A204.1 (cell line): ENCODE data around the gene COX6A2.

ENCODE experiments used
- FAIRE-seq: peaks from 2 replicates; lab custom pipeline; 2012; peaks lifted over from hg19 to GRCh38; lab: Jason Lieb, UNC

The COX6A2 gene

DNA sequence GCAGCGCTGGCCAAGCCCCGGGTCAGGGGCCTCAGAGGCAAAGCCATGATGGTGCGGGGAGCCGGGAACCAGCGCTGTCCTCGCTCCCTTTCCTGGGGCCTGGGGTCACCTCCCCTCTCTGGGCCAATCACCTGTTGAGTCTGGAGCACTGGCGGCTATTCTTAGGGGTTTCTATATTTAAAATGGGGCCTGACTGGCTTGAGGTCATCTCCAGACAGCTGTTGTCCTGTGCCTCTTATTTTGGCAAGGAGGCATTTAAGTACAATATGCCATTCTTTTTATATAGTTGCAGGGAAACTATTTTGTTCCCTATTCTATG is at the start of gene COX6A2:
COX6A2 (minus strand) TSS at position 82 of the 319 bp plus-strand sequence; CDS start at position 47, 35 bp downstream.
- FAIRE-seq = no peak

DNA sequence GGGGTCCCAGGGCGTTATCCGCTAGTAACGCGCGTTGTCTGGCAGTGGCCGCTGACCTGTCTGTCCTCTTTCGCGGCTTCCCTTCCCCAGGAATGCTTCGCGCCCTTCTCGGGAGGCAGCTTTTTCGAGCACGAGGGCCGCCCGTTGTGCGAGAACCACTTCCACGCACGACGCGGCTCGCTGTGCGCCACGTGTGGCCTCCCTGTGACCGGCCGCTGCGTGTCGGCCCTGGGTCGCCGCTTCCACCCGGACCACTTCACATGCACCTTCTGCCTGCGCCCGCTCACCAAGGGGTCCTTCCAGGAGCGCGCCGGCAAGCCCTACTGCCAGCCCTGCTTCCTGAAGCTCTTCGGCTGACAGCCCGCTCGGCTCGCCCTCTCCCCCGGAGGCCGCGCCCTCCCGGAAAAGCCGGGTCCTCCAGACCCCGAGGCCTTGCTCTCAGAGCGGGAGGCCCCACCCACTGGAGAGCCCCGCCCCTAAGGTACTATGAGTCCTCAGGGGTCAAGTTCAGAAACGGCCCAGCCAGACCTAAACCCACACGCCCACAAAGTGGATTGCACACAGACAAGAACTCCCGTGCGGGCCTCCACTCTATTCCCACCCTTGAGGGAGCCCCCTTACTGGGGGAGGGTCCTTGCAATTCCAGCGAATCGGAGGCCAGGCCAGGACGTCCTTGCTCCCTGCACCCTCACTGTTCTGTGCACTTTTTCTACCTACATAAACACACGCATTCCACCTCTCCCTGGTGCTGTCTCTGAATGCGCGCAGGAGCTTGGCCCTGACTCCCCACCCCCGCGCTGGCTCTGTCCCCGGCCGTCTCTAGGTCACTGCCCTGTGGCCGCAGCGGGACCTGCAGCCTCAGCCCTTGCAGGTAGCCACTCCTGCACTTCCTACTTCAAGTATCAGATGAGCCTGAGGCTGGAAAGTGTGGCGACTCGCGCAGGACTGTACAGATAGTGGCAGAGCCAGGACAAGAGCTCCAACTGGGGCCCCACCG is 49.4 kb upstream of the COX6A2 start:
- FAIRE-seq = no peak

DNA sequence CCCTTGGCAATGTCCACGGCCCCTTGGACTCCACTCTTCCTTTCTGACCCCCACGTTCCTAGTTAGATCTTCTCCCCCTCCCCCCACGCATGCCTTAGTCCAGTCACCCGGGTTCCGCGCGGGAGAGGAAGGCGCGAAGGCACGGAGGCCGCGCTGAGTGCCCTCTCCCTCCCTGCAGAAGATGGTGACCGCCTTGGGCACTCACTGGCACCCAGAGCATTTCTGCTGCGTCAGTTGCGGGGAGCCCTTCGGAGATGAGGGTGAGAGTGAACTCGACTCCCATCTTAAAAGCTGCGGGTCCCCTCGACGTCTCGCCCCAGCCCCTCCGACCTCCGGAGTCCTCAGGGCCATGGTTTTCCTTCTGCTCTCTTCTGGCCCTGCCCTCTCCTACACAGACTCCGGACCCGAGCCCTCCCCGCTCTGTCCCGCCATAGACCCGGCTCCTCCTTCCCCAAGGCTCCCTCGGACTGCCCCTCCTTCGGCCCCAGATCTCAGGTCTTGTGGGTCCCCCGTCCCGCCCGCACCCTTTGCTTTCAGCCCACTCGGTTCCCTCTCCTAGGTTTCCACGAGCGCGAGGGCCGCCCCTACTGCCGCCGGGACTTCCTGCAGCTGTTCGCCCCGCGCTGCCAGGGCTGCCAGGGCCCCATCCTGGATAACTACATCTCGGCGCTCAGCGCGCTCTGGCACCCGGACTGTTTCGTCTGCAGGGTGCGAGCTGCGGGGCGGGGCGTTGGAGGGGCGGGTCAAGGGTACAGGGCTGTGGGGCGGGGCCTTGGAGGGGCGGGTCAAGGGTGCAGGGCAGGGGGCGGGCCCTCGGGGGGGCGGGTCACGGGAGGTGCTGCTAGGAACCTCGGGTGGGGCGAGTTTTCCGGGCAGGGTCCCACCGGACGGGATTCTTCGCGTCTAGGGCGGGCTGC is 48.4 kb upstream of the COX6A2 start:
- FAIRE-seq = no peak

- no peak for FAIRE-seq
Observed at GRCh38 chr16:31475946-31476302, 47.8 kb upstream of the COX6A2 start.

GRCh38 chr16:31474773-31475738 is 46.9 kb upstream of the COX6A2 start:
- FAIRE-seq = no peak

- FAIRE-seq = no peak
Observed at GRCh38 chr16:31474173-31474714, 46.1 kb upstream of the COX6A2 start.

GRCh38 chr16:31473264-31473984 is 45.3 kb upstream of the COX6A2 start:
- no peak for FAIRE-seq

GRCh38 chr16:31472709-31473203 is 44.6 kb upstream of the COX6A2 start:
- FAIRE-seq = no peak

GRCh38 chr16:31471875-31472708 is 43.9 kb upstream of the COX6A2 start, which contains the start of gene TGFB1I1:
Gene TGFB1I1, plus strand, starts transcription at chr16:31472152. Its CDS starts 37 bp downstream, at chr16:31472189.
- FAIRE-seq = no peak

DNA sequence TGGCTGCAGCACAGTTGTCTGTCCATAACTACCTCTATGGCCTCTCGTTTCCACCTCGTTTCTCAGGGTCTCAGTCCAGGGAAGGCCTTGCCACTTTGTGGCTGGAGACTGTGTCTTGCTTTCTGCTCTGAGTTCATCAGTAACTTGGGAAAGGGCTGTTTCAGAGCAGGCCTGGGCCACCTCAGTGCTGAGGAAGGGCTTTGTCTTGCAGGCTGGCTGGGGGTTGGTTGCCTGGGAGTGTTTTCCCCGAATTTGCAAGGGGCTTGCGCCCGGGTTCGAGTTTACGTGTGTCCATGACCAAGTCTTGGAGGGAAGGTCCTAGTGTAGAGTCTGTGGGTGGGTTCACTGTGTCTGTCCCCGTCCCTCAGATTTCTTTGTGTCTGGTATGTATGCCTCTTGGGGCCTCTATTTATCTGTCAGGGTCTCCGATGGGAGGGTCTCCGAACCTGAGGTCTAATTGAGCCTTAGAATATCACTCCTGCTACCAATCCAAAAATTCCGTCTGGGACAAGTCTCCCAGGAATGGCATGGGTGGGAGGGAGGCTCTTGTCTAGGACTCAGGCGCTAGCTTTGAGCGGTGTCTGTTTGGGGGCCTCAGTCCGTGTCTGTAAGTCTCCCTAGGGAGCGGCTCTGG is 43.2 kb upstream of the COX6A2 start:
- no peak for FAIRE-seq

GRCh38 chr16:31470615-31471014 is 42.5 kb upstream of the COX6A2 start:
- FAIRE-seq = no peak

DNA sequence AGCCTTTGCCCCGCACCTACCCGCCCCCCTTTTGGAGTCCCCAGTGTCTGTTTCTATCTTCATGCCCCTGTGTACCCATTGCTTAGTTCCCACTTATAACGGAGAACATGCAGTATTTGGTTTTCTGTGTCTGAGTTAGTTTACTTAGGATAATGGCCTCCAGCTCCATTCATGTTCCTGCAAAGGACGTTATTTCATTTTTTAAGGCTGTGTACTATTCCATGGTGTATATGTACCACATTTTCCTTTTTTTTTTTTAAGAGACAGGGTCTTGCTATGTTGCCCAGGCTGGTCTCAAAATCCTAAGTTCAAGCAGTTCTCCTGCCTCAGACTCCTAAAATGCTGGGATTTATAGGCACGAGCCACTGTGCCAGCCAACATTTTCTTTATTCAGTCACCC is 39.7 kb upstream of the COX6A2 start:
- no peak for FAIRE-seq

- no peak for FAIRE-seq
Observed at GRCh38 chr16:31467151-31467773, 39.1 kb upstream of the COX6A2 start.

DNA sequence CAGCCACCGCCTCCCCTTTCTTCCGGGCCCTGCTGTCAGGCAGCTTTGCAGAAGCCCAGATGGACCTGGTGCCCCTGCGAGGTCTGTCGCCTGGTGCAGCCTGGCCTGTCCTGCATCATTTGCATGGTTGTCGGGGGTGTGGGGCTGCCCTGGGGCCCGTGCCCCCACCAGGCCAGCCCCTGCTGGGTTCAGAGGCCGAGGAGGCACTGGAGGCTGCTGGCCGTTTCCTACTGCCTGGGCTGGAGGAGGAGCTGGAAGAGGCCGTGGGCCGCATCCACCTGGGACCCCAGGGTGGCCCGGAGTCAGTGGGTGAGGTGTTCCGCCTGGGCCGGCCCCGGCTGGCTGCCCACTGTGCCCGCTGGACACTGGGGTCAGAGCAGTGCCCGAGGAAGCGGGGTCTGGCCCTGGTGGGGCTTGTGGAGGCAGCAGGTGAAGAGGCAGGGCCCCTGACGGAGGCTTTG is 38.3 kb upstream of the COX6A2 start:
- no peak for FAIRE-seq

- FAIRE-seq = no peak
Observed at GRCh38 chr16:31465788-31466370, 37.7 kb upstream of the COX6A2 start.

DNA sequence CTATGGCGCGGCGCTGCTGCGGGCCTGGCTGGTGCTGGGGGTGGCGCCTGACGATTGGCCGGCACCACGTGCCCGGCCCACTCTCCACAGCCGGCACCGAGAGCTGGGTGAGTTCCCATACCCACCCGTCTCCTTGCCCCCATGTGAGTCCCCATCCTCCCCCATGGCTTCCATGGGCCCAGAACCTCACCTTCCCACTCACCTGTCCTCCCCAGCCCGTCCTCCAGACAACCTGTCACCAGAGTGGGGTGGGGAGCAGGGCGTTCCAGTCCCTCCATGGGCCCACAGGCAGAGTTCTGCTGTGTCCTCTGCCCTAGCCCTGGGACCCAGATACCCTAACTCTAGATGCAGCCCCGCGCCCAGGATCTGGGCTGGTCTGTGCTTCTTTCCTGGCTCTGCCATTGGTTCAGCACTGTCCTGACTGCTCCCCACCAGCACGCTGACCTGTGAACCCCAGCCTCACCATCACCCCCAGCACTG is 36.7 kb upstream of the COX6A2 start:
- FAIRE-seq = no peak

- no peak for FAIRE-seq
Observed at GRCh38 chr16:31464348-31464769, 36.2 kb upstream of the COX6A2 start.
